Measurements from ENCODE around the gene ZNF260. TPM values are rescaled to one million over a fixed set of nuclear protein-coding genes. Genes with fewer than 3 reads are reported as not detected.

Gene ZNF260
- 10 to 100 TPM in 1 of 3 donors, 1 to 10 TPM in 2; 2.9 to 17.3 (median 6.4) TPM for polyA plus RNA-seq

DNA sequence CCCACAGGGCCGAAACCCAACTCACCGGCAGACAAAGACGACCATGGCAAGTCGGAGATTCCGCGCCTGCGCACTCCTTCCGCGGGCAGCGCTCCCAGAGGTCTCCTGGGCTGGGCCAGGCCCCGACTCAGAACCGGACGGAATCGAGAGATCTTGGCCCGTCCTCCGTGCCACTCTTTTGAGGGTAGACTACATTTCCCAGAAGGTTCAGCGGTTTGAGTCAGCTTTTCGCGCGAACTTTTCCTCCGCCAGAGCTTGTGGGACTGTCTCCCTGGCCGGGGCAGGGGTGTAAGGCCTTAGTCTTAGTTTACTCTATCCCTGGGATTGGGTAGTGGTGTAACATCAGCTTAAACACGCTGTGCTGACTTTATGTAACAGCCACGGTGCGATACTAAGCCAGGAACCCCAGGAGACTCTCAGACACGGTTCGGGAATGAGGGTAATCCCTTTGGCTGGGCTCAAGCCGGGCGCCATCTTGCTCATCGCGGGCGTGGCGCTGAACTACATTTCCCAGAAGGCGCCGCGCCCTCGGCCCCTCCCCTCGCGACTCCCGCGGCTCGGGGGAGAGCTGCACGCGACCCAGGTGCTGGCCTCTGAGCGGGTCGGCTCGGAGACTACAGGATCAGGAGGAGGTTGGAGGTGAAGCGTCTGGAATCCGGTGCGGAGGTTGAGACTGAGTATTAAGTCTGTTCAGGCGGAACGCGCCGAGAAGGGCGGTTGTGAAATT, at the start of gene ZNF260:
TSS of gene ZNF260 (minus strand) at position 78 of the 727 bp plus-strand sequence. CDS start 13,033 bp downstream, outside the sequence.
- Mint-ChIP-seq H3K4me3 (peak within 1 kb of the TSS; percentile 93 to 100 (median 98)), H3K27me3 (ENCODE audit: low read depth in 3 of 3) (peaks cover 5 to 17% (median 10%) of the 10 kb centered on the region in 3 donors), H3K9me3 (peaks cover 3 to 32% (median 15%) of the 10 kb centered on the region in 6 donors), H3K27ac (peak within 1 kb of the TSS; percentile 93 to 99 (median 96)), H3K4me1 (peaks cover 24 to 31% of the 10 kb centered on the region in 2 donors), H3K36me3 (peaks cover 23 to 25% (median 24%) of the 10 kb centered on the region in 3 donors)
- DNase-seq, result peak; percentile 86 to 90 (median 89)

DNA sequence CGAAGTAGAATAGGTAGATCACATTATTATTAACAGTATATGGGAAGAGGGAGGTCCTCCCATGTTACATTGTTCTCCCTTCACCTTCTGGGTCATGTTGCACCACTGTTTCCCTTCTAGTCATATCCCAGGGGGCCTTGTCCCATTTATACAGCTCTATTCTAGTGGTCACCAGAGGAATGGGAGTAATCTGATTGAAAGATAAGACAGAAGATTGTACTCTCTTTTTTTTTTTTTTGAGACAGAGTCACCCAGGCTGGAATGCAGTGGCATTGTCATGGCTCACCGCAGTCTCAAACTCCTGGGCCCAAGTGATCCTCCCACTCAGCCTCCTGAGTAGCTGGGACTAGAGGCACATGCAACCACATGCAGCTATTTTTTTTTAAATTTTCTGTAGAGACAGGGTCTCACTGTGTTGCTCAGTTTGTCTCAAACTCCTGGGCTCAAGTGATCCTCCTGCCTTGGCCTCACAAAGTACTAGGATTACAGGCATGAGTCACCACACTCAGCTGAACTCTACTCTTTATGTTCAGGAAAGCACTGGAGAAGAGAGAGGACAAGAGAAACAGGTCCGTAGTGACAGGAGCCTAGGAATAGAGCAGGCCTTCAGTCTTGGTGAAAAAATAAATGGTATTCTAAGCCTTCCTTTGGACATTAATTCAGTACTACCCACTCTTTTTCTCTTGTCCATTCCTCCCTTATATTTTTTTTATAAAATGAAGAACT, 49.4 kb upstream of the ZNF260 start:
- Mint-ChIP-seq H3K4me1 (peaks cover 25 to 27% of the 10 kb centered on the region in 2 donors), H3K36me3 (peaks cover 26 to 61% (median 49%) of the 10 kb centered on the region in 3 donors), H3K27me3 (ENCODE audit: low read depth in 3 of 3) (peaks cover 9 to 13% (median 9%) of the 10 kb centered on the region in 3 donors), H3K9me3 (peaks cover 0 to 9% (median 5%) of the 10 kb centered on the region in 6 donors), H3K27ac (no peak overlapping the region), H3K4me3 (no peak overlapping the region)
- no peak for DNase-seq

DNA sequence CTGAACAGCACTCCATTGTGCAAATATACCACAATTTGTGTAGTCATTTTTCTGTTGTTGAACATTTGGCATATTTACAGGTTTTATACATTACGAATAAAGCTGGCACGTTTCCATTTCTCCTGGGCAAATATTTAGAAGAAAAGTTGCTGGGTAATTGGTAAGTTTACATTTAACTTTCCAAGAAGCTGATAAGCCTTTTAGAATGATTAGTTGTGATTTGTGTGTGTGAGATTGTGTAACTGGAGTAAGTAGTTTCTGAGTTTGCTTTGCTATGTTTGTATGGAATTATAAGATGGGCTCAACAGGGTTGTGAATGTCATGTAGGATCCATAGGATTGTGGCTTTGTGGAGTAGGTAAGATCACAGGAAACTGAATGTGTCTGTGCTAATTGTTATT, 46.7 kb upstream of the ZNF260 start:
- peaks cover 0 to 2% (median 0%) of the 10 kb centered on the region in 6 donors for H3K9me3 Mint-ChIP-seq
- DNase-seq, result no peak
- peak overlapping the region; percentile 87 to 97 (median 91) for H3K4me3 Mint-ChIP-seq
- peaks cover 30 to 37% of the 10 kb centered on the region in 2 donors for H3K4me1 Mint-ChIP-seq
- peaks cover 14 to 39% (median 28%) of the 10 kb centered on the region in 3 donors for H3K36me3 Mint-ChIP-seq
- H3K27ac Mint-ChIP-seq, result peak overlapping the region; percentile 61 to 99 (median 97)
- peaks cover 7 to 14% (median 9%) of the 10 kb centered on the region in 3 donors for H3K27me3 Mint-ChIP-seq (ENCODE audit: low read depth in 3 of 3)

DNA sequence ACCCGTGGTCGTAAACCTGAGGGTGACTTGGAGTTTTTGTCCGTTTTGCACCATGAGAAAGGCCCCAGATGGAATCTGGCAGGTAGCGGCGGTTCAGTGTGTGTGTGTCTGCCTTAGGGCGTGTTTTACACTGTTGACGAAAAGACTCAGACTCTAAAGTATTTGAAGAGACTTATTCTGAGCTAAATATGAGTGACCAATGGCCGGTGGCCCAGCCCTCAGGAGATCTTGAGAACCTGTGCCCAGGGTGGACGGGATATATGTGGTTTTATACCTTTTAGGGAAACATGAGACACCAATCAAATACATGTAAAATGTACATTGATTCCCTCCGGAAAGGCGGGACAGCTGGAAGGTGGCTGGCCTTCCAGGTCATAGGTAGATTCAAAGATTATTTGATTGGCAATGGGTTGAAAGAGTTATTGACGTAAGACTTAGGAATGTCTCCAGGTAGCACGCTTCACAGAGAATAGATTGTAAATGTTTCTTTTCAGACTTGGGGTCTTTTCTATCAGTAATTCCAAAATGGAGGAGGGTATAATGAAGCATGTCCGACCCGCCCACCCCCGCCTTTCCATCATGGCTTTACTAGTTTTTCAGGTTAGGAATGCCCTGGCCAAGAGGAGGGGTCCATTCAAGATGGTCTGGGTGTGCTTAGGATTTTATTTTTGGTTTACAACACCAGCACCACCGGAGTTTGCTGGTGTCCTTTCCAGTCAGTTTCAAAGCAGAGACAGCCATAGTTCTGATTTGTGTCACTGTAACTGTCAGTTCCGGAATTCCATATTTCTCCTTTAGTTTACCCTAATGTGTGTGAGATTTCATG, 46.0 kb upstream of the ZNF260 start:
- peaks cover 30 to 39% of the 10 kb centered on the region in 2 donors for H3K4me1 Mint-ChIP-seq
- peaks cover 7 to 14% (median 9%) of the 10 kb centered on the region in 3 donors for H3K27me3 Mint-ChIP-seq (ENCODE audit: low read depth in 3 of 3)
- DNase-seq, result peak in 1 of 3 donors; percentile 18
- peak overlapping the region; percentile 87 to 97 (median 91) for H3K4me3 Mint-ChIP-seq
- H3K9me3 Mint-ChIP-seq, result peaks cover 0 to under 1% (median 0%) of the 10 kb centered on the region in 6 donors
- peak overlapping the region; percentile 93 to 99 (median 98) for H3K27ac Mint-ChIP-seq
- peaks cover 7 to 37% (median 23%) of the 10 kb centered on the region in 3 donors for H3K36me3 Mint-ChIP-seq

DNA sequence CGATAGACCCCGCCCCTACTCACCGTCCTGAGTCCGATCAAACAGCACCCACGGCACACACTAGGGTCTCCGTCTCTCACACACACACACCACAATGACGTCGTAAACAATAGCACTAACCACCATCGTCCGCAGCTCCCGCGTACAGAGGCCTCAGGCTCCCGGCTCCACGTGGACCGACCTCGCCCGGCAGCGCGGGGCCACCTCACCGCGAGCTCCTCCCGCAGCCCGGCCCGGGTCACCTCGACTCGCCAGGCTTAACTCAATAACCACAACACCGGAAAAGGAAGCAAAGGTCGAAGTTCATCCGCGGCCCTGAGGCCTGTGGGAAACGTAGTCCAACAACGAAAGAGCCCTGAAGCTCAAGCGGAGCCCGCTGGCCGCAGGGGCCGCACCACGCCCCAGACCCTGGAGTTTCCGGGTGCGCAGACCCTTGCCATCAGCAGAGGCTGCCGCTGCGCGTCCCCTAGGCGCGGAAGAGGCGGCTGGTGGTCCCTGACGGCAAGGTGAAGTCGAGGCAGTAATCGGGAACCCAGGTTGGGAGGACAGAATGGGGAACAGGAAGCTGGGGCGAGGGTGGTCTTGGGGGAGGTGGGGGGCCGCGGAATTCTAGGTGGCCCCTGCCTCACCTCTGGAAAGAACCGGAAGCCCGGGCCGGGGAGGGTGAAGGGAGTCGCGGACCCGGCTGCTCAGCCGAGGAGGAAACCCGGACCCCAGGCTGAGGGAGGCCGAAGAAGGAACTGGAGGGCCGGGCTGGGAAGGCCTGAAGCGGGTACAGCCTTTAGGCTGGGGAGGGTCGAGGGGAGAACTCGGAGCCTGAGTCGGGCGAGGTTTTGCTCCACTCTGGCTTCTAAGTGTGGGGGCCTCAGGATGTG, 45.2 kb upstream of the ZNF260 start, which contains the start of gene ZNF529:
TSS of gene ZNF529 (minus strand) at position 273 of the 875 bp plus-strand sequence. CDS start 946 bp downstream, outside the sequence.
- peak; percentile 93 to 94 (median 94) for DNase-seq
- H3K4me3 Mint-ChIP-seq, result peak within 1 kb of the TSS; percentile 87 to 97 (median 91)
- peaks cover 7 to 14% (median 9%) of the 10 kb centered on the region in 3 donors for H3K27me3 Mint-ChIP-seq (ENCODE audit: low read depth in 3 of 3)
- peaks cover 32 to 45% of the 10 kb centered on the region in 2 donors for H3K4me1 Mint-ChIP-seq
- H3K27ac Mint-ChIP-seq, result peak within 1 kb of the TSS; percentile 93 to 99 (median 98)
- H3K9me3 Mint-ChIP-seq, result peaks cover 0 to 2% (median 0%) of the 10 kb centered on the region in 6 donors
- peaks cover 9 to 36% (median 27%) of the 10 kb centered on the region in 3 donors for H3K36me3 Mint-ChIP-seq

DNA sequence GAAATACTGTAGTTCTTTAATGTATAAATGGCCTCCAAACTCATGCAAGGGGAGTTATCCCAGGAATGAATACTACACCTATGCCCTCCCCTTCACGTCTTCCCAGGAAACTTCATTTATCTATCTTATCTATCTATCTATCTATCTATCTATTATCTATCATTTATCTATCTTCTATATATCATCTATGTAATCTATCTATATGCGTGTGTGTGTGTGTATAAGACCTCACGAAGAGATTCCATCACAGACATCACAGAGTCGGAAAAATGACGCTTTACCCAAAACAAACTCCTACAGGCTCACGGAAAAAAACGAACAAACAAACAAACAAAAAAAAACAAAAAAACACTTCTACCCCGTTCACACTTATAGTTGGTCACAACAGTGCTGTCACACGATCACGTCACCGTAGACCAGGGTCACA, 44.5 kb upstream of the ZNF260 start:
- peaks cover 0 to 2% (median 0%) of the 10 kb centered on the region in 6 donors for H3K9me3 Mint-ChIP-seq
- H3K27ac Mint-ChIP-seq, result peak overlapping the region; percentile 93 to 99 (median 98)
- DNase-seq, result no peak
- peaks cover 7 to 14% (median 9%) of the 10 kb centered on the region in 3 donors for H3K27me3 Mint-ChIP-seq (ENCODE audit: low read depth in 3 of 3)
- peaks cover 14 to 37% (median 29%) of the 10 kb centered on the region in 3 donors for H3K36me3 Mint-ChIP-seq
- peaks cover 36 to 51% of the 10 kb centered on the region in 2 donors for H3K4me1 Mint-ChIP-seq
- peak overlapping the region; percentile 87 to 97 (median 91) for H3K4me3 Mint-ChIP-seq

DNA sequence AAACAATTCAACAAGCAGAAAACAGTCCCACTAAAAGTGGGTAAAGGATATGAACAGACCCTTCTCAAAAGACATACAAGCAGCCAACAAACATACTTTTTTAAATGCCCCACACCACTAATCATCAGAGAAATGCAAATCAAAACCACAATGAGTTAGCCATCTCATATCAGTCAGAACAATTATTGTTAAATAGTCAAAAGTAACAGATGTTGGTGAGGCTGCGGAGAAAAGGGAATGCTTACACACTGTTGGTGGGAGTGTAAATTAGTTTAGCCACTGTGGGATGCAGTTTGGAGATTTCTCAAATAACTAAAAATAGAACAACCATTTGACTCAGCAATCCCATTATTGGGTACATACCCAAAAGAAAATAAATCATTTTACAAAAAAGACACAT, 36.3 kb upstream of the ZNF260 start:
- Mint-ChIP-seq H3K27me3 (ENCODE audit: low read depth in 3 of 3) (peaks cover 0 to 2% (median 0%) of the 10 kb centered on the region in 3 donors), H3K36me3 (peaks cover 67 to 79% (median 68%) of the 10 kb centered on the region in 3 donors), H3K27ac (no peak overlapping the region), H3K4me3 (no peak overlapping the region), H3K4me1 (peaks cover 14 to 40% of the 10 kb centered on the region in 2 donors), H3K9me3 (peaks cover 19 to 55% (median 53%) of the 10 kb centered on the region in 6 donors)
- DNase-seq, result no peak

DNA sequence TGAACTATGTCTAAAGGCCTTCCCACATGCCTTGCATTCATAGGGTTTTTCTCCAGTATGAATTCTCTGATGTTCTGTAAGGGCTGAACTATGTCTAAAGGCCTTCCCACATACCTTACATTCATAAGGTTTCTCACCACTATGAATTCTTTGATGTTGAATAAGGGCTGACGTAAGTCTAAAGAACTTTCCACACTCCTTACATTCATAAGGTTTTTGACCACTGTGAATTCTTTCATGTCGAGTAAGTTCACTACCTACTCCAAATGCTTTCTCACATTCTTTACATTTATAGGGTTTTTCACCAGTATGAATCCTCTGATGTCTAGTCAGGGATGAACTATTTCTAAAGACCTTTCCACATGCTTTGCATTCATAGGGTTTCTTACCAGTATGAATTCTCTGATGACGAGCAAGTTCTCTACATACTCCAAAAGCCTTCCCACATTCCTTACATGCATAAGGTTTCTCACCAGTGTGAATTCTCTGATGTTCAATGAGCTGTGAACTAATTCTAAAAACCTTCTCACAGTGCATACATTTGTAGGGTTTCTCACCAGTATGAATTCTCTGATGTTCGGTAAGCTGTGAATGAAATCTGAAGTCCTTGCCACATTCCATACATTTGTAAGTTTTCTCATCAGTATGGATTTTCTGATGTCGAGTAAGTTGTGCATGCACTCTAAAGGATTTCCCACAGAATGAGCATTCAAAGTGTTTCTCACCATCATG, 19.1 kb upstream of the ZNF260 start:
- no peak overlapping the region for H3K4me3 Mint-ChIP-seq
- no peaks in the 10 kb centered on the region for H3K4me1 Mint-ChIP-seq
- peaks cover 79 to 99% (median 97%) of the 10 kb centered on the region in 6 donors for H3K9me3 Mint-ChIP-seq
- H3K27me3 Mint-ChIP-seq (ENCODE audit: low read depth in 3 of 3), result peaks cover 0 to 4% (median 0%) of the 10 kb centered on the region in 3 donors
- H3K36me3 Mint-ChIP-seq, result peaks cover 83 to 93% (median 92%) of the 10 kb centered on the region in 3 donors
- no peak overlapping the region for H3K27ac Mint-ChIP-seq
- DNase-seq, result no peak

DNA sequence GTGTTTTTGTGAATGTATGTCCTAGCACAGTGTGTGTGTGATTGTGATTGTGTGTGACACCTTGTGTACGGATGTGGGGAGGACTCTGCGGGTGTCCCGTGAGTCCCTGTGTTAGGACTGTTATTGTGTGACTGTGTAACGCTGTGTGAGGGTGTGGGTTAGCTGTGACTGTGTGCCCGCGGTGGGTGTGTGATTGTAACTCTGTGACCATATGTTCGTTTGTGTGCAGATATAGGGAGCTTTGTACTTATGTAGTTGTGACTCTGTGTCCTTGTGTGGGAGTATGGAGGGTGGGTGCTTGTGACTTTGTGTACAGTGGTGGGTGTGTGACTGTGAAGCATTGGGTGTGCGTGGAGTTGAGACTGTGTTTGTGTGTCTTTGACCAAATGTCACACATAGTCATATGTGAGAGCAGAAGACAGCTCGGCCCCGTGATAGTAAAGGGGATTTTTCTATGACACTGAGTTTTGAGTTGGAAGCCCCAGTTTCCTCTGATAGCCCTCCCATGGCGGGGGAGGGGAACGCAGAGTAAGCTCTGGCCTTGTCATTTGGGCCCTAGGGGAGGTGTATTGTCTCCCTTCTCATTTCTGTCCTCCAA, 949 bp upstream of the ZNF260 start:
- DNase-seq, result peak; percentile 33 to 49 (median 45)
- Mint-ChIP-seq H3K9me3 (peaks cover 8 to 35% (median 19%) of the 10 kb centered on the region in 6 donors), H3K27me3 (ENCODE audit: low read depth in 3 of 3) (peaks cover 5 to 17% (median 10%) of the 10 kb centered on the region in 3 donors), H3K4me1 (peaks cover 24 to 31% of the 10 kb centered on the region in 2 donors), H3K4me3 (peak overlapping the region; percentile 93 to 100 (median 98)), H3K27ac (peak overlapping the region; percentile 93 to 99 (median 96)), H3K36me3 (peaks cover 22 to 25% (median 23%) of the 10 kb centered on the region in 3 donors)

DNA sequence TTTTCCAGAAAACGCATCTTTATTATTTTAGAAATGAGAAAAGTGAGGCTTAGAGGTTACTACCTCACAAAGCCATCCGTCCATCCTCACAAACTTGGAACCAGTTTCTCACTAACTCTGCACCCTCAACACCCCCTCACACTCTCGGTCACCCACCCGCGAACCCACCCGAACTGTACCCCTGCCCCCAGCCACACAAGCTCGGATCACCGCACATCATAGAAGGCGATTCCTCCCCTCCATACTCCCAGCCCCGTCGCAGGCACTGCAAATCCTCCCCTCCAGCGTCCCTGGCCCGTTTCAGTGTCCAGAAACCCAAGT, 238 bp downstream of the ZNF260 start:
- peak overlapping the region; percentile 93 to 99 (median 96) for H3K27ac Mint-ChIP-seq
- H3K27me3 Mint-ChIP-seq (ENCODE audit: low read depth in 3 of 3), result peaks cover 5 to 17% (median 10%) of the 10 kb centered on the region in 3 donors
- no peak for DNase-seq
- H3K9me3 Mint-ChIP-seq, result peaks cover 2 to 33% (median 16%) of the 10 kb centered on the region in 6 donors
- peaks cover 26 to 31% of the 10 kb centered on the region in 2 donors for H3K4me1 Mint-ChIP-seq
- H3K36me3 Mint-ChIP-seq, result peaks cover 25 to 28% (median 25%) of the 10 kb centered on the region in 3 donors
- peak overlapping the region; percentile 93 to 100 (median 98) for H3K4me3 Mint-ChIP-seq

DNA sequence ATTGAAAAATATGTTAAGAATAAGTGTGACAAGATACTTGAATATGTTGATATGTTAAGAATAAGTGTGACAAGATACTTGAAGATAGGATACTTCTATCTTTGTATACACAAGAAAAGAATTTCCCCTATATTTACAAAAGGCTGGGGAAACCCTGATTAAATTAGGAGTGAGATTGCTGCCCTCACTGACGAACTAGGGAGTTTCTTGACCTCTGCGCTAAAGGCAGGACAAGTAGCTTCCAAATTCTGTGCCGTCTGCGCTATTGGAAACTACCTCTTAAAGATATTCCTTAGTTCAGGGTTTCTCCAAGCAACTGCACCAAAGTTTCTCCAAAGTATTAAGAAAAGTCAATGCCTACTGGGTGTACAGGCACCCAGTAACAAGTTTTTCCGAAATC, 730 bp downstream of the ZNF260 start:
- Mint-ChIP-seq H3K4me3 (peak overlapping the region; percentile 93 to 100 (median 98)), H3K36me3 (peaks cover 28 to 33% (median 29%) of the 10 kb centered on the region in 3 donors), H3K9me3 (peaks cover 2 to 36% (median 16%) of the 10 kb centered on the region in 6 donors)

More for the DNA sequence above, 730 bp downstream of the ZNF260 start:
- Mint-ChIP-seq H3K4me1 (peaks cover 26 to 31% of the 10 kb centered on the region in 2 donors), H3K27me3 (ENCODE audit: low read depth in 3 of 3) (peaks cover 5 to 17% (median 10%) of the 10 kb centered on the region in 3 donors), H3K27ac (peak overlapping the region in 3 of 6 donors; percentile 4 to 95 (median 93))
- no peak for DNase-seq
